ENCODE data around the gene ELFN1.

ELFN1 gene

GRCh38 chr7:1787241-1787640 lies 117.2 kb downstream of the ELFN1 start:
- H3K4me1 ChIP-seq (ENCODE audit: control insufficient read depth, insufficient read depth, low read length) = no peaks in the 10 kb centered on the region
- no peak for DNase-seq (ENCODE audit: low read depth)
- H3K36me3 ChIP-seq (ENCODE audit: control insufficient read depth, insufficient read depth, low read length, severe bottlenecking) = no peaks in the 10 kb centered on the region
- H3K9me3 ChIP-seq (ENCODE audit: control insufficient read depth, low read length) = peaks cover 12% of the 10 kb centered on the region
- no peak overlapping the region for H3K9ac ChIP-seq (ENCODE audit: low read length)
- H3K27me3 ChIP-seq (replicated peaks; ENCODE audit: control insufficient read depth, insufficient read depth, low read length) = no peaks in the 10 kb centered on the region
- no peak overlapping the region for H3K4me3 ChIP-seq (ENCODE audit: low read length)

GRCh38 chr7:1787681-1788235 lies 117.7 kb downstream of the ELFN1 start:
- DNase-seq (ENCODE audit: low read depth) = no peak
- no peaks in the 10 kb centered on the region for H3K36me3 ChIP-seq (ENCODE audit: control insufficient read depth, insufficient read depth, low read length, severe bottlenecking)
- no peak overlapping the region for H3K9ac ChIP-seq (ENCODE audit: low read length)
- no peaks in the 10 kb centered on the region for H3K27me3 ChIP-seq (replicated peaks; ENCODE audit: control insufficient read depth, insufficient read depth, low read length)
- H3K4me1 ChIP-seq (ENCODE audit: control insufficient read depth, insufficient read depth, low read length) = no peaks in the 10 kb centered on the region
- H3K9me3 ChIP-seq (ENCODE audit: control insufficient read depth, low read length) = peaks cover 12% of the 10 kb centered on the region
- no peak overlapping the region for H3K4me3 ChIP-seq (ENCODE audit: low read length)

- Histone ChIP-seq H3K36me3 (ENCODE audit: control insufficient read depth, insufficient read depth, low read length, severe bottlenecking) (no peaks in the 10 kb centered on the region), H3K4me3 (ENCODE audit: low read length) (peak overlapping the region; percentile 30), H3K4me1 (ENCODE audit: control insufficient read depth, insufficient read depth, low read length) (no peaks in the 10 kb centered on the region), H3K9me3 (ENCODE audit: control insufficient read depth, low read length) (peaks cover 45% of the 10 kb centered on the region), H3K9ac (ENCODE audit: low read length) (no peak overlapping the region), H3K27me3 (replicated peaks; ENCODE audit: control insufficient read depth, insufficient read depth, low read length) (peaks cover 7% of the 10 kb centered on the region)
- DNase-seq (ENCODE audit: low read depth) = no peak
Measured at GRCh38 chr7:1794888-1795542, 124.9 kb downstream of the ELFN1 start.
